Osteocyte (in vitro differentiated cells): ENCODE data around the gene HSDL2. TPM values are rescaled to one million over a fixed set of nuclear protein-coding genes. Genes with fewer than 3 reads are reported as not detected.

Experiments used
- DNase-seq: peaks from one replicate; pipeline ENCODE4 v3.0.0; 2021; ENCODE audit warnings: mixed read lengths; ENCODE audit not compliant: unreplicated experiment; ENCODE audit errors: extremely low spot score
- H3K27ac Mint-ChIP-seq: one replicate; pipeline ENCODE4 v1.8.0; 2021; ENCODE audit warnings: mild to moderate bottlenecking, mixed read lengths; ENCODE audit not compliant: unreplicated experiment
- H3K27me3 Mint-ChIP-seq: one replicate; pipeline ENCODE4 v1.8.0; 2021; ENCODE audit warnings: mixed read lengths; ENCODE audit not compliant: unreplicated experiment
- H3K36me3 Mint-ChIP-seq: one replicate; pipeline ENCODE4 v1.8.0; 2021; ENCODE audit warnings: mixed read lengths; ENCODE audit not compliant: unreplicated experiment
- H3K4me1 Mint-ChIP-seq: one replicate; pipeline ENCODE4 v1.8.0; 2021; ENCODE audit warnings: mixed read lengths; ENCODE audit not compliant: unreplicated experiment
- H3K4me3 Mint-ChIP-seq: one replicate; pipeline ENCODE4 v1.8.0; 2021; ENCODE audit warnings: mild to moderate bottlenecking, moderate library complexity, mixed read lengths; ENCODE audit not compliant: unreplicated experiment
- H3K9me3 Mint-ChIP-seq: one replicate; pipeline ENCODE4 v1.8.0; 2021; ENCODE audit warnings: mixed read lengths; ENCODE audit not compliant: unreplicated experiment
- total RNA-seq: library from RNA; stranded (reverse); gene quantifications from 2 replicates; pipeline ENCODE4 v1.2.1, GENCODE V29; 2021
- TF ChIP-seq, protein P1 (sequence below): fragments of 200-600 bp; sonication (generic); IDR thresholded peaks from 2 replicates; pipeline ENCODE4 v1.5.0; 2021; ENCODE audit warnings: antibody characterized with exemption, mild to moderate bottlenecking, moderate library complexity

HSDL2 gene
- total RNA-seq, 1 donor from 2014 or later = 19.0 TPM

DNA sequence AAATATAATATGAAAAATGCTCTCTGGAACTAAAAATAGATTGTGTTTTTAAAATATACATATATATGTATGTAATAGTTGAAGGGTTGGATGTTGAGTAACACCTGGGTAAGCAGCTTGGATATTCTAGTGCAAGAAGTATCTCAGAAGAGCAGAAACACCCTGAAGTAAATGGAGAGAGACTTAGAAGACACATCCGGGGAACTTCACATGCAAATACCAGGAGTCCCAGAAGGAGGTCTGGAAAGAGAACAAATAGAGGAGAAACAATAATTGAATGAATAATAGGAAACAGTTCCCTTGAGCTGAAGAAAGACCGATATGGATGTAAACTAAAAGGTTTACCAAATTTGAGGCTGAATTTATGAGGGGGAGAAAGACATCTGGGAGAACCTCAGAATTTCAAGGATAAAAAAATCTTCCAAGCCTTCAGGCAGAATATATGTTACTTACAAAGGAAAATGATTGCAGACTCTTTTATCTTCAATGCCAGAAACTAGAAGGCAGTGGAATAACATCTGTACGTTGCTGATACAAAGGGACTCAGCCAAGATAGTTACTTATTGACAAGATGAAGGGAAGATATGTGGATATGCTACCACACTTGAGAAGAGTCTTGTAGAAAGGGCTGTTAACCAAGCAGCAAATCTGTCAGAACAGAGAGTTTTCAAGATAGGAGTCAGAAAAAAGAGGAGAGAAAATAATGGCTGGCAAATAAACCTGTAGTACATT is 42.7 kb downstream of the HSDL2 start:
- no peak overlapping the region for H3K27ac Mint-ChIP-seq
- no peaks in the 10 kb centered on the region for H3K9me3 Mint-ChIP-seq
- TF ChIP-seq, protein P1, sequence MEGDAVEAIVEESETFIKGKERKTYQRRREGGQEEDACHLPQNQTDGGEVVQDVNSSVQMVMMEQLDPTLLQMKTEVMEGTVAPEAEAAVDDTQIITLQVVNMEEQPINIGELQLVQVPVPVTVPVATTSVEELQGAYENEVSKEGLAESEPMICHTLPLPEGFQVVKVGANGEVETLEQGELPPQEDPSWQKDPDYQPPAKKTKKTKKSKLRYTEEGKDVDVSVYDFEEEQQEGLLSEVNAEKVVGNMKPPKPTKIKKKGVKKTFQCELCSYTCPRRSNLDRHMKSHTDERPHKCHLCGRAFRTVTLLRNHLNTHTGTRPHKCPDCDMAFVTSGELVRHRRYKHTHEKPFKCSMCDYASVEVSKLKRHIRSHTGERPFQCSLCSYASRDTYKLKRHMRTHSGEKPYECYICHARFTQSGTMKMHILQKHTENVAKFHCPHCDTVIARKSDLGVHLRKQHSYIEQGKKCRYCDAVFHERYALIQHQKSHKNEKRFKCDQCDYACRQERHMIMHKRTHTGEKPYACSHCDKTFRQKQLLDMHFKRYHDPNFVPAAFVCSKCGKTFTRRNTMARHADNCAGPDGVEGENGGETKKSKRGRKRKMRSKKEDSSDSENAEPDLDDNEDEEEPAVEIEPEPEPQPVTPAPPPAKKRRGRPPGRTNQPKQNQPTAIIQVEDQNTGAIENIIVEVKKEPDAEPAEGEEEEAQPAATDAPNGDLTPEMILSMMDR = no peak
- no peak for DNase-seq
- no peaks in the 10 kb centered on the region for H3K27me3 Mint-ChIP-seq
- H3K4me1 Mint-ChIP-seq = no peaks in the 10 kb centered on the region
- peaks cover 19% of the 10 kb centered on the region for H3K36me3 Mint-ChIP-seq
- no peak overlapping the region for H3K4me3 Mint-ChIP-seq

DNA sequence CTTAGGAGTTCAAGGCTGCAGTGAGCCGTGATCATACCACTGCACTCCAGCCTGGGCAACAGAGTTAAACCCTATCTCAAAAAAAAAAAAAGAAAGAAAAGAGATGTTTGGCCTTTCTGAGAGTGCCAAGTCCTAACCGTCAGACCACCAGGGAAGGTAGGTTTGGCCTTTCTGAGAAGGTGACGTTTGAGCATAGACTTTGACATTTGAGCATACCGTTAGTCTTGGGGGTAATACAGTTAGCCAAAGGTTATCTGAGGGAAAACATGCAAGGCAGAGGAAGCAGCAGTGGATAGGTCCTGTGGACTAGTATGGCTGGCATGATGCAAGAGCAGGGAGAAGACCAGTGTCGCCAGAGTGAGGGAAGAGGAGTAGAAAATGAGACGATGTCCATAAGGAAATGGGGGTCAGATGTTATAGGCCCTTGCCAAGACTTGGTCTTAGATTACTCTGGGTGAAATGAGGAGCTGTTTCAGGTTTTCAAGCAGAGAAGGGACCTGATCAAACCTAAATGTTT is 50.2 kb downstream of the HSDL2 start:
- H3K4me1 Mint-ChIP-seq = no peaks in the 10 kb centered on the region
- no peaks in the 10 kb centered on the region for H3K27me3 Mint-ChIP-seq
- no peak for DNase-seq
- peaks cover 33% of the 10 kb centered on the region for H3K36me3 Mint-ChIP-seq
- no peak overlapping the region for H3K4me3 Mint-ChIP-seq
- TF ChIP-seq, protein P1 = no peak
- no peaks in the 10 kb centered on the region for H3K9me3 Mint-ChIP-seq
- no peak overlapping the region for H3K27ac Mint-ChIP-seq

- Mint-ChIP-seq H3K4me1 (no peaks in the 10 kb centered on the region), H3K27ac (no peak overlapping the region), H3K36me3 (peaks cover 28% of the 10 kb centered on the region), H3K4me3 (no peak overlapping the region), H3K27me3 (no peaks in the 10 kb centered on the region), H3K9me3 (no peaks in the 10 kb centered on the region)
- TF ChIP-seq, protein P1 = no peak
- no peak for DNase-seq
Observed at GRCh38 chr9:112433499-112434392, 53.8 kb downstream of the HSDL2 start.

GRCh38 chr9:112434487-112434886 is 54.6 kb downstream of the HSDL2 start:
- Mint-ChIP-seq H3K27me3 (no peaks in the 10 kb centered on the region), H3K36me3 (peaks cover 24% of the 10 kb centered on the region), H3K9me3 (no peaks in the 10 kb centered on the region), H3K27ac (no peak overlapping the region), H3K4me3 (no peak overlapping the region), H3K4me1 (no peaks in the 10 kb centered on the region)
- TF ChIP-seq, protein P1 = no peak
- DNase-seq = no peak

DNA sequence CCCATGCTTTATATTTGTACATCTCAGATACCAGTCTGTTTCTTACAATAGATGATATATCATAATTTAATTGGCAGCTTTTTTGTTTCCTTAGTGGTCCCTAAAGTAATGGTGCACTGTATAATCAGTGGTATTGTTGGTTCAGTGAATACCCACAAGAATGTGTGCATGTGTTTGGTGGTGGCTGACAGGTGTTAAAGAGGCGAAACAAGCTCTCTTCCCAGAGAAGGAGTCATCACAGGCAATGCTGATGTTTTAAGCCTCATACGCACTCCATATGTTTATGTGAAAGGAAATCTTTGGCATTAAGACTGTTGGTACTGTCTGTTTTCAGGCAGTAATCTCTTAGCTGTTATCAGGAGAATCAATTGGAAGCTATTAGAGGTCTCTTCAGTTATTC is 57.5 kb downstream of the HSDL2 start:
- H3K9me3 Mint-ChIP-seq = no peaks in the 10 kb centered on the region
- peaks cover 24% of the 10 kb centered on the region for H3K36me3 Mint-ChIP-seq
- DNase-seq = no peak
- H3K4me3 Mint-ChIP-seq = no peak overlapping the region
- H3K4me1 Mint-ChIP-seq = no peaks in the 10 kb centered on the region
- no peak overlapping the region for H3K27ac Mint-ChIP-seq
- no peaks in the 10 kb centered on the region for H3K27me3 Mint-ChIP-seq
- TF ChIP-seq, protein P1 = no peak
